ENCODE measurements around the gene LDLRAD3.

LDLRAD3 gene

DNA sequence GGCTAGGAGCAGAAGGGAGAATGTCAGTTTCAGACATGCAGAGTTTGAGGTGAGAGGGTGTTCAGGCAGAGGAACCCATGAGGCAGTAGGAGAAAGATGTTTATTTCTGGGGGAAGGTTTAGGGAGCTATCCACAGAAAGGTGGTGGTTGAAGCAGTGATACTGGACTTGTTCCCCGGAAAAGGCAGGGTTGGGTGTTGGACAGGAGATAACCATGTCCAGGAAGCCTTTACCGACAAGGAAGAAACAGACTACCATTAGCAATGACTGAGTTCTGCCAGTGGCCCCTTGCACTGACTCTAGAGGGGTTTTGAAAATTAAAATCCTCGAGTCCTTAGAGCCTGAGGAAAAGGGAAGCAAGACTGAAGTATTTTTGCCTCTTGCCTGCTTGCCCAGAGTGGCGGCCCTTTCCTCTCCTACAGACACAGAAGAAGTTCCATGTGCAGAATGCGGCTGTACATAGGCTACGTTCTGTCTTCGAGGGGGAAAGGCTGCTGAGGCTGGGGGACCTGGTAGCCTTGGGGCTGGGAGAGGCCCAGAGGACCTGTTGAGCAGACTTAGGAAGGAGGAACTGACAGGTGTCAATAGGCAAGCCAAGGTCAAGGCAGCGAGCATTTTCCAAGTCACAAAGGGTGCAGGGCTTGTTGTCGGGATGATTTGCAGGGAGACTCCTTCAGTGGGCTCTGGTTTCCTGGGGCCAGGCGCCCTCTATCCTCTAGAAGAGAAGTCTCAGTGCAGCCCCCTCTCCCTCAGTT, 146.7 kb downstream of the LDLRAD3 start:
- TF ChIP-seq, protein P1, sequence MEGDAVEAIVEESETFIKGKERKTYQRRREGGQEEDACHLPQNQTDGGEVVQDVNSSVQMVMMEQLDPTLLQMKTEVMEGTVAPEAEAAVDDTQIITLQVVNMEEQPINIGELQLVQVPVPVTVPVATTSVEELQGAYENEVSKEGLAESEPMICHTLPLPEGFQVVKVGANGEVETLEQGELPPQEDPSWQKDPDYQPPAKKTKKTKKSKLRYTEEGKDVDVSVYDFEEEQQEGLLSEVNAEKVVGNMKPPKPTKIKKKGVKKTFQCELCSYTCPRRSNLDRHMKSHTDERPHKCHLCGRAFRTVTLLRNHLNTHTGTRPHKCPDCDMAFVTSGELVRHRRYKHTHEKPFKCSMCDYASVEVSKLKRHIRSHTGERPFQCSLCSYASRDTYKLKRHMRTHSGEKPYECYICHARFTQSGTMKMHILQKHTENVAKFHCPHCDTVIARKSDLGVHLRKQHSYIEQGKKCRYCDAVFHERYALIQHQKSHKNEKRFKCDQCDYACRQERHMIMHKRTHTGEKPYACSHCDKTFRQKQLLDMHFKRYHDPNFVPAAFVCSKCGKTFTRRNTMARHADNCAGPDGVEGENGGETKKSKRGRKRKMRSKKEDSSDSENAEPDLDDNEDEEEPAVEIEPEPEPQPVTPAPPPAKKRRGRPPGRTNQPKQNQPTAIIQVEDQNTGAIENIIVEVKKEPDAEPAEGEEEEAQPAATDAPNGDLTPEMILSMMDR (conservative IDR thresholded peaks at IDR 0.05; ENCODE audit: low read depth), result no peak
- POLR2A ChIA-PET (ENCODE audit: low non-redundant PET), result no interaction called here
- H3K27ac ChIP-seq, result peak overlapping the region; percentile 26
- DNase-seq (ENCODE audit: low spot score), result no peak
- CTCF ChIA-PET, result no interaction called here

DNA sequence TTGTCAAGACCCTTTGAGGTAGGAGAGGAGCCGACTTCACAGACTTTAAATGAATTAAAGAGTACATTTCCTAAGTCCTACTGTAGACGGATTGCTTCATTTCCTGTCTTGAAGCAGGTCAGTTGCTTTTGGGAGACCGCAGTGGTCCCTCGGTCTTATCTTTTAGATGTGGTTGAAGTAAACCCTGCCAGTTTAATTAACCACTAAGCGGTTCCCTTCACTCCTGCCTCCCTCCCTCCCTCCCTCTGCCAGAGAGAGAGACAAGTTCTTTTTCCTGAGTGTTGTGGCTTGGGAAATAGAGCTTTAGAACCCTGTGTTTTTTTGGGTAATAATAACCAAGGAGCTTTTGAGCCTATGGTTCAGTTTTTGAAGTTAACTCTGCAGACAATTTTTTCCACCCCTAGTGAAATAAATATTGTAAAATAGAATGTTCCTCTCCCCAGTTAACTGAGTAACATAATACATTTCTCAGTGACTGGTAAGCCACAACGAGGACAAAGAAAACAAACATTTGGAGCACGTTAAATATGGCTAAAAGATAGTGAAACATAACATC, 147.5 kb downstream of the LDLRAD3 start:
- no peak for DNase-seq (ENCODE audit: low spot score)
- POLR2A ChIA-PET (ENCODE audit: low non-redundant PET), result no interaction called here
- TF ChIP-seq, protein P1 (conservative IDR thresholded peaks at IDR 0.05; ENCODE audit: low read depth), result no peak
- CTCF ChIA-PET, result no interaction called here
- 0 out of 2 replicates have a peak overlapping the region, but pooled peaks have one; percentile 26 for H3K27ac ChIP-seq

DNA sequence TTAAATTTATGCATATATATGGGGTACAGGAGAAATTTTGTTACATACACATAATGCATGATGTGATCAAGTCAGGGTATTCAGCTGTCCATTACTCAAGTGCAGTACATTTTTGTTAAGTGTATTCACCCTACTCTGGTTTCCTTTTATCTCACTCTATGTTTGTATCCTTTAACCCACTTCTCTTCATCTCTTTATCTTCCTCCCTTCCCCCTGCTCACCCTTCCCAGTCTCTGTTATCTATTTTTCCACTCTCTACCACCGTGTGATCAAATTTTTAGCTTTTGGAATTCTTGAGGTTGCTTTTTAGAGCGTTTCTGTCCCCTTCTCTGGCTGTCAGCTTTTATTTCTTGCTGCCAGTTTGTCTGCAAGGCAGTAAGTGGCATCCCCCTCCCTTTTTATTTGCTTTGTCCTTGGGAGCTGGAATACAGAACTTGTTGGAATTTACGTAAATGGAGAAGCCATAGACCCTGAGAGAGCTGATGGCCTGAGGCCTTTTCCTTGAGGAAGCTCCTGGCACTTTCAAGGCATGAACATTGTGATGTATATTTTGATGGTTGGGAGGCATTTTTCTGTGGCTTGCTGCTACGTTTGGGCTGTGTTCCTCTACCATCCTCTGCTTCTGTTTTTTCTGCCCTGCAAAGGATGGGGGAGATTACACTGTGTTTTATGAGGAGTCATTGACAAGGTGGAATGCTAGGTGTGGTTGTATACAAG, 148.6 kb downstream of the LDLRAD3 start:
- H3K27ac ChIP-seq, result no peak overlapping the region
- POLR2A ChIA-PET (ENCODE audit: low non-redundant PET), result no interaction called here
- CTCF ChIA-PET, result interaction anchor here (0.6 to 0.7 kb wide), 2 partner anchors 218 to 230 kb away, joined by 3 read pairs; no protein-coding TSS in a partner anchor
- DNase-seq (ENCODE audit: low spot score), result no peak
- TF ChIP-seq, protein P1 (conservative IDR thresholded peaks at IDR 0.05; ENCODE audit: low read depth), result no peak

DNA sequence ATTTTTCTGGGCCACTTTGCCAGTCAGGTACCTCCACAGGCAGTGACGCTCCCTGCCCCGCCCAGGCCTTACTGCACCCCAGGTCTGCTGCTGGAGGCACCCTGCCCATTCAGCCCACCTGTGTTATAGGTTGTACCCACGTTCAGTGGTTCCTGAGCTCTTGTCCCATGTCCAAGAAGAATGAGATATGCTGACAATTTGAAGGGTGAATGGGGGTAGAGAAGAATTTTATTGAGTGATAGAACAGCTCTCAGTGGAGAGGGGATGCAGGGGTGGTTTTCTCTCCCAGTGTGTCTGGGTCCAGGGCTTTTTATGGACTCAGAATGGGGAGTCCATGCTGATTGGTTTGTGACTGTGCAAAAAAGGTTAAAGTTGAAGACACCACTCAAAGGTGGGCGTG, 149.7 kb downstream of the LDLRAD3 start:
- DNase-seq (ENCODE audit: low spot score), result no peak
- TF ChIP-seq, protein P1 (conservative IDR thresholded peaks at IDR 0.05; ENCODE audit: low read depth), result no peak
- H3K27ac ChIP-seq, result no peak overlapping the region
- POLR2A ChIA-PET (ENCODE audit: low non-redundant PET), result no interaction called here
- CTCF ChIA-PET, result no interaction called here

DNA sequence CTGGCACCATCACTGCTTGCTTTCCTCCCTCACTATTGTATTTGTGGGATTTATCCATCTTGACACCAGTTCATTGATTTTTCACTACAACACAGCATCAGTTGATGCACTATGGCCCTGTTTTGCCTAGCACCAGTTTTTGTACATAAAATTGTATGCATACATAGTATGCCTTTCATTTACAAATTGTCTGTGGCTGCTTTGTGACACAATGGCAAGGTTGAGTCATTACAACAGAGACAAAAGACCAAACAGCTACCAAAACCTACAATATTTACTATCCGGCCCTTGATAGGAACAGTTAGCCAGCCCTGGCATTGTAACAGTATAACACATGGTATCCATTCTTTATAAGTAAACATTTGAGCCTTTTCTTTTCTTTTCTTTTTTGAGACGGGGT, 150.3 kb downstream of the LDLRAD3 start:
- no peak overlapping the region for H3K27ac ChIP-seq
- POLR2A ChIA-PET (ENCODE audit: low non-redundant PET), result no interaction called here
- CTCF ChIA-PET, result no interaction called here
- no peak for DNase-seq (ENCODE audit: low spot score)
- TF ChIP-seq, protein P1 (conservative IDR thresholded peaks at IDR 0.05; ENCODE audit: low read depth), result no peak

DNA sequence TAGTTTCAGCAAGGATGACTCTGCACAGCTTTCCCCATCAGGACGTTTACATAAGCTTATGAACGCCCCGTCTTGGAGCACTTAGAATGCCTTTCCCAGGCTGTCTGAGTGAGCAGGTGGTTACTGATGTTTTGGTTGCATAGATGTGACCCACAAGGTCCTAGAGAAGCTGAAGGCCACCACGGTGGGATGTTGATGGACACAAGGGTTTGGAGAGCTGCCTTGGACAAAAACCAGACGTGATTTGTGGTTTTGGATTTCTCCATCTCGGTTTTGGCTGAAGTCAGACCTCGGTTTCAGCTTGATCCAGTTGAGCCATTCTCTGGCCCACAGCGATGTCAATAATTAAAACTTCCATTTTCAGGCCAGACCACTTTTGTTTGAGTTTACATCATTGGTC, 151.9 kb downstream of the LDLRAD3 start:
- TF ChIP-seq, protein P1 (conservative IDR thresholded peaks at IDR 0.05; ENCODE audit: low read depth), result no peak
- H3K27ac ChIP-seq, result no peak overlapping the region
- POLR2A ChIA-PET (ENCODE audit: low non-redundant PET), result no interaction called here
- CTCF ChIA-PET, result interaction anchor here (0.6 kb wide), 1 partner anchor 383 kb away, joined by 3 read pairs; no protein-coding TSS in a partner anchor
- no peak for DNase-seq (ENCODE audit: low spot score)
